ENCODE results near the gene CABP7.

CABP7 gene

DNA sequence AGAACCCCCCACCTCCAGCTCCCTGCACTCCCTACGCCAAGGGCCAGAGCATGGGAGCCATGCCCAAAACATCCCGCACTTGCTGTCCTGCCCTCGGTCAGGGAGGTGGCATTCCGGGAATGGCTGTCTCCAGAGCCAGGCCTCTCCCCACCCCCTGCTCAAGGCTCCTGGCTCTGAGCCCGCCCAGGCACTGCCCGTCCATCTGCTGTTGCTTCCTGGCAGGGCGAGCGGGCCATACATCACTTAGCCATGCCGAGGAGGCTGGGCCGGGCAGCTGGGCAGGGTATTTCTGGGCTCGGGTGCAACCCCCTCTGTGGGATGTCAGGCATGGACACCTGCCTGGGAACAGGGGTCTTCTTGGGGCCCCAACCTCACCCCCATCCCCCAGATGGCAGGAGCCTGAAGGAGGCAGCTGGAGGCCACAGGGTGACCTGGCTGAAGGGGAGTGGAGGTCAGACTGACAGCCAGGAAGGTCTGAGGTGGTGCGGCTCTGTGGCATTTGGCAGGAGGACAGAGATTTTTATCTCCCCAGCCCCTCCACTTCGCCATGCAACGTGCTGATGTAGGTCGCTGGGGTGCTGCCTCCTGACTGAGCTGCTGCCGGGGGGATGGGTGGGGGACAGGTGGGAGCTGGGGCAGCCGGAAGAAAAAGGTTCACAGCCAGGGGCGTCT is 8.7 kb upstream of the CABP7 start:
- no peaks in the 10 kb centered on the region for H3K4me1 ChIP-seq (ENCODE audit: control insufficient read depth, insufficient read depth, low read length, poor library complexity, severe bottlenecking)
- no peak for DNase-seq
- no peaks in the 10 kb centered on the region for H3K9me3 ChIP-seq (ENCODE audit: control insufficient read depth, low read length)
- H3K4me3 ChIP-seq (ENCODE audit: insufficient read depth, low read depth, low read length, poor library complexity, severe bottlenecking): no peak overlapping the region
- no peak overlapping the region for H3K27ac ChIP-seq (ENCODE audit: insufficient read depth, low read length, poor library complexity, severe bottlenecking)
- H3K27me3 ChIP-seq (replicated peaks; ENCODE audit: control insufficient read depth, insufficient read depth, low read length, poor library complexity, severe bottlenecking): peaks cover 3% of the 10 kb centered on the region
- H3K36me3 ChIP-seq (ENCODE audit: control insufficient read depth, insufficient read depth, low read length): no peaks in the 10 kb centered on the region

DNA sequence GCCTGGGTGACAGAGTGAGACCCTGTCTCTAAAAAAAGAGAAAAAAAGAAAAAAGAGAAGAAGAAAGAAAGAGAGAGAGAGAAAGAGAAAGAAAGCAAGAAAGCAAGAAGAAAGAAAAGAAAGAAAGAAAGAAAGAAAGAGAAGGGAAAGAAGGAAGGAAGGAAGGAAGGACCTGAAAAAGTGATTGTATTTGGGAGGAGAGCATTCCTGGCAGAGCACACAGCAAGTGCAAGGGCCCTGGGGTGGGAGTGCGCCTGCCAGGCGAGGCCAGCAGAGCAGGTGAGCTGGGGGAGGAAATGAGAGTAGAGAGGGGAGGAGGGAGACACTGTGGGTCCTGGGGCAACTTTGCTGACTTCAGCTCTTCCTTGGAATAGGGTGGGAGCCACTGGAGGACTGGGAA is 7.7 kb upstream of the CABP7 start:
- H3K4me3 ChIP-seq (ENCODE audit: insufficient read depth, low read depth, low read length, poor library complexity, severe bottlenecking): no peak overlapping the region
- H3K4me1 ChIP-seq (ENCODE audit: control insufficient read depth, insufficient read depth, low read length, poor library complexity, severe bottlenecking): no peaks in the 10 kb centered on the region
- no peaks in the 10 kb centered on the region for H3K36me3 ChIP-seq (ENCODE audit: control insufficient read depth, insufficient read depth, low read length)
- H3K27me3 ChIP-seq (replicated peaks; ENCODE audit: control insufficient read depth, insufficient read depth, low read length, poor library complexity, severe bottlenecking): peaks cover 3% of the 10 kb centered on the region
- no peaks in the 10 kb centered on the region for H3K9me3 ChIP-seq (ENCODE audit: control insufficient read depth, low read length)
- no peak for DNase-seq
- H3K27ac ChIP-seq (ENCODE audit: insufficient read depth, low read length, poor library complexity, severe bottlenecking): no peak overlapping the region

DNA sequence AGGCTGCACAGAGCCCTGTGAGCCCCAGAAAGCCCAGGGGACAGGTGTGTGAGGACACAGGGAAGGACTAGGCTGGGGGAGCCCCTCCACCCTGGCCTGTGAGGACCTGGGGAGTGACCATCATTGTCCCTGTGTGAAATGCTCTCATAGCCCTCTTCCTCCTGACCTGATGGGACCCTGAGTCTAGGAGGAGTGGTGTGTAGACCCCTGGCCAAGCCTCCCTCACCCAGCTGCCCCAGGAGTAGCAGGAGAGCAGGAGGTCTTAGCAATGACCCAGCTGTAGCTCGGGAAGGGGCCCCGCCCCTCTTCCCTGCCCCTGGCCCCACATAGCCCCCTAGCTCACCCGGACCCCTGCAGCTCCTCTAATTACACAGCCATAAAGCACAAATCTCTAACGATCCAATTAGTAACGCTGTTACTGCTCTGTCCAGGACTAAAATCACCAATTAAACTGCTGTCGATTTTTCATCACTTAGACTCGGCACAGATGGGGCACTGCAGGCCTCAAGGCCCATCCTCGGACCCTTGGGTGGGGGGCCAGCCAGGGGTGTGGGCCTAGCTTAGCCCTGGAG is 6.6 kb upstream of the CABP7 start:
- Histone ChIP-seq H3K36me3 (ENCODE audit: control insufficient read depth, insufficient read depth, low read length) (no peaks in the 10 kb centered on the region), H3K27me3 (replicated peaks; ENCODE audit: control insufficient read depth, insufficient read depth, low read length, poor library complexity, severe bottlenecking) (peaks cover 3% of the 10 kb centered on the region), H3K4me1 (ENCODE audit: control insufficient read depth, insufficient read depth, low read length, poor library complexity, severe bottlenecking) (no peaks in the 10 kb centered on the region), H3K27ac (ENCODE audit: insufficient read depth, low read length, poor library complexity, severe bottlenecking) (no peak overlapping the region), H3K9me3 (ENCODE audit: control insufficient read depth, low read length) (no peaks in the 10 kb centered on the region), H3K4me3 (ENCODE audit: insufficient read depth, low read depth, low read length, poor library complexity, severe bottlenecking) (no peak overlapping the region)
- DNase-seq: no peak

DNA sequence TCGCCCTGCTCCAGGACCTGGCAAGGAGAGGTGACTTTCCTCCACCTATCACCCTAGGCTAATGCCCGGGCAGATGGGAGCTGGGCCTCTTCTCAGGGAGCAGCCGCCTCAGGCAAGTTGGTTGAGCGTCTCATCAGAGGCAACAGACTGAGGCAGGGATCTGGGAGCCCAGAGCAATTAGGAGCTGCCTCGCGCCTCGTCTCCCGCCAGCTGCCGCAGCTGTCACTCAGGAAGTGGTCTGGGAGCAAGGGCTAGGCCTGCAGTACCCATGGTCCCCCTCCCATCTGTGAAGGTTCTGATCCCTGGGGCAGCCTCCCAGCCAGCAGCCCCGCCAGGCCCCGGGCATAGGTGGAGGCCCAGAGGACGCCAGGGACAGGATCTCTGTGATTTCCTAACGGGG is 4.6 kb upstream of the CABP7 start:
- Histone ChIP-seq H3K4me3 (ENCODE audit: insufficient read depth, low read depth, low read length, poor library complexity, severe bottlenecking) (no peak overlapping the region), H3K36me3 (ENCODE audit: control insufficient read depth, insufficient read depth, low read length) (no peaks in the 10 kb centered on the region), H3K27me3 (replicated peaks; ENCODE audit: control insufficient read depth, insufficient read depth, low read length, poor library complexity, severe bottlenecking) (peaks cover 10% of the 10 kb centered on the region), H3K9me3 (ENCODE audit: control insufficient read depth, low read length) (no peaks in the 10 kb centered on the region), H3K27ac (ENCODE audit: insufficient read depth, low read length, poor library complexity, severe bottlenecking) (no peak overlapping the region), H3K4me1 (ENCODE audit: control insufficient read depth, insufficient read depth, low read length, poor library complexity, severe bottlenecking) (peaks cover 6% of the 10 kb centered on the region)
- no peak for DNase-seq

DNA sequence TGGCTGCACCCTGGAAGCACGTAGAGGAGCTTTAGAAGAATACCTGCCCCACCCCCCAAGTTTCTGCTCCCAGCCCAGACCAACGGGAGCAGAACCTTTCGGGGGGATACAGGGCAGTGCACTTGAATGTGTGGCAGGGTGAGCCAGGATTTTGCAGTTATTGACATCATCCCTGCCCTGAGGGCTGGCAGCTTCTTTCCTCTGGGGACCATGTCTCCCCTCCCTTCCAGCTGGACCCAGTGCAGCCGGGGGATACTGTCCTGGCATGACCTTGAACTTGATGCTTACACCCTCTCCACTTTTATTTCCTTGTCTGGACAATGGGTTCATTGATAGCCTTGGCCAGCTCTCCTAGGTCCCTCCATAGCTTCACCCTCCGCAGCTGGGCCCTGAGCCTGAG is 4.1 kb upstream of the CABP7 start:
- Histone ChIP-seq H3K4me1 (ENCODE audit: control insufficient read depth, insufficient read depth, low read length, poor library complexity, severe bottlenecking) (peaks cover 6% of the 10 kb centered on the region), H3K4me3 (ENCODE audit: insufficient read depth, low read depth, low read length, poor library complexity, severe bottlenecking) (no peak overlapping the region), H3K36me3 (ENCODE audit: control insufficient read depth, insufficient read depth, low read length) (no peaks in the 10 kb centered on the region), H3K27me3 (replicated peaks; ENCODE audit: control insufficient read depth, insufficient read depth, low read length, poor library complexity, severe bottlenecking) (peaks cover 10% of the 10 kb centered on the region), H3K9me3 (ENCODE audit: control insufficient read depth, low read length) (no peaks in the 10 kb centered on the region), H3K27ac (ENCODE audit: insufficient read depth, low read length, poor library complexity, severe bottlenecking) (no peak overlapping the region)
- DNase-seq: no peak

DNA sequence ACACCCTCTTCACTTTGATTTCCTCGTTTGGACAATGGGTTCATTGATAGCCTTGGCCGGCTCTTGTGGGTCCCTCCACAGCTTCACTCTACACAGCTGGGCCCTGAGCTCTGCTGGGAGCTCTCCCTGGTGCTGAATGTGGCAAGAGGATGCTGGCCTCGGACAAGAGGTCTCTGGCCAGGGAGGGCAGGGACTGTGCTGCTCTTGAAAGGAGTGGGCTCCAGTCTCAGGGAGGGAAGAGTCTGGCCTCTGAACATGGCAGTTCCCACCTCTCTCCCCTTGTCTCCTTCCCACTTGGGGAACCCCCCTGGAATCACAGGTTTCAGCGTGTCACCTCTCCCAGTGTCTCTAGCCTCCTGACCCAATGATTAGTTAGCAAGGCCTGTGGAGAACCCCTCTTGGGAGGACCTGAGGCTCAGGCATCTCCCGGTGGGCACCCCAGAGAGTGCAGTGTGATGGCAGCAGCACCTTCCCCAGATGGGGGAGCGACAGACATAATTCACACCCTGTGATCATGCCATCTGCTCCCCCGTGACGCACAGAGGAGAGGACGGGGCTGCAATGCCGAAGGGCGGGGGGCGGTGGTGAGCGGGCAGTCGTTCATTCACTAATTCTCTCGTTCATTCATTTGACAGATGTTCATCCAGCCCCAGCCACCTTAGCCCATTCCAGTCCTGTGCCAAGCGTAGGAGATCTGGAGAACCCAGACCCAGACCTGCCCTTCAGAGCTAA is 2.8 kb upstream of the CABP7 start:
- H3K9me3 ChIP-seq (ENCODE audit: control insufficient read depth, low read length): no peaks in the 10 kb centered on the region
- no peak for DNase-seq
- peaks cover 17% of the 10 kb centered on the region for H3K27me3 ChIP-seq (replicated peaks; ENCODE audit: control insufficient read depth, insufficient read depth, low read length, poor library complexity, severe bottlenecking)
- peaks cover 6% of the 10 kb centered on the region for H3K4me1 ChIP-seq (ENCODE audit: control insufficient read depth, insufficient read depth, low read length, poor library complexity, severe bottlenecking)
- H3K36me3 ChIP-seq (ENCODE audit: control insufficient read depth, insufficient read depth, low read length): no peaks in the 10 kb centered on the region
- H3K4me3 ChIP-seq (ENCODE audit: insufficient read depth, low read depth, low read length, poor library complexity, severe bottlenecking): no peak overlapping the region
- H3K27ac ChIP-seq (ENCODE audit: insufficient read depth, low read length, poor library complexity, severe bottlenecking): no peak overlapping the region

DNA sequence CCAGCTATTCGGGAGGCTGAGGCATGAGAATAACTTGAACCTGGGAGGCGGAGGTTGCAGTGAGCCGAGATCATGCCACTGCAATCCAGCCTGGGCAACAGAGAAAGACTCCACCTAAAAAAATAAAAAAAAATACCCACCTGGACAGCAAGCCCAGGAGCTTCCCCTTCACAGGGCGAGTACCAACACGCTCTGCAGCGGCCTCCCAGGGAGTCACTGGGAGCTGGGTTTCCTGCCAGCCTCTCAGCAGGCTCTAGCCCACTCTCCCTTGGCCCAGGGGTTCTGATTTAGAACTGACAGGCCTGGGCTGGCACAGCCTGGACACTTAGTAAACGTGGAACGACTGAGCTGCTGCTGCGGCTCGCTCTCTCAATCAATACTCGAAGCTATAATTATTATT is 2.0 kb upstream of the CABP7 start:
- Histone ChIP-seq H3K4me3 (ENCODE audit: insufficient read depth, low read depth, low read length, poor library complexity, severe bottlenecking) (no peak overlapping the region), H3K4me1 (ENCODE audit: control insufficient read depth, insufficient read depth, low read length, poor library complexity, severe bottlenecking) (peaks cover 6% of the 10 kb centered on the region), H3K27ac (ENCODE audit: insufficient read depth, low read length, poor library complexity, severe bottlenecking) (no peak overlapping the region), H3K9me3 (ENCODE audit: control insufficient read depth, low read length) (no peaks in the 10 kb centered on the region), H3K27me3 (replicated peaks; ENCODE audit: control insufficient read depth, insufficient read depth, low read length, poor library complexity, severe bottlenecking) (peaks cover 17% of the 10 kb centered on the region), H3K36me3 (ENCODE audit: control insufficient read depth, insufficient read depth, low read length) (no peaks in the 10 kb centered on the region)
- DNase-seq: no peak

DNA sequence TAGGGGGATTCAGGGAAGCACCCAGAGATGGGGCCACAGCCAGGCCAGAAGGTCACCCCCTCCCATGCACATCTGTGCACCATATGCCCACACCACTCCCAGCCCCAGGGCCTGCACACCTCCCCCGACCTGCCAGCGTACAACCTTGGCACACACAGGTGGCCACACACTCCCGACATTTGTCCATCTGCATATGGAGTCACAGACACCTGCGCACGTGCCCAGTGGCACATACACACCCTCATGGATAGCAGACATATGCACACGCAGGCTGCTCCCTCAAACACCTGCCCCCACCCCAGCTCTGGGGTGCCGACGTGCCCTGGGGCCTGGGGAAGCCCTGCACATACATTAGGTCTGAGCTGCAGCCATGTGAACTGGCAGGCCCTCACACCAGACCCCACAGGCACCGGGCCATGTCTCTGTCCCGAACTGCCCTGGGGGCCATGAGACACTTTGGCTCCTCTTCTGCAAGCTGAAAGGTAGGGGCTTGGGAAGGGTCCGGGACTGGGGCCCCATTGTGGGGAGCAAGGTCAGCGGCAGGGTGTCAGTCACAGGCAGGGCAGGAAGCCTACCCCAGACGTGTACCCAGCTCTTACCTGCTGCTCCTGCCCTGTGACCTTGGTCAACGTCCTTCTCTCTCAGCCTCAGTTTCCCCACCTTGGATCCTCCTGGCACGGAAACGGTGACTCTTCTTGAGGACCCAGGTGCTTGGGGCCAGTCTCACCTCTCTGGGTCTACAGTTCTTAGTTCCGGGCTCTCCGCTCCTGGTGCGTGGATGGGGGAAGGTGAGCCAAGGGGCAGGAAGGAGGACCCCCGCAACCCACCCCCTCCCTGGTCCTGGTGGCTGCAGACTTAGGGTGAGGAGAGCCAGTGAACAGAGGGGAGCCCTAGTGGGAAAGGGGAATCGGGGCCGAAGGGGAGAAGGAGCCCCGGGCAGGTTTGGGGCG is 579 bp upstream of the CABP7 start:
- Histone ChIP-seq H3K4me3 (ENCODE audit: insufficient read depth, low read depth, low read length, poor library complexity, severe bottlenecking) (no peak overlapping the region), H3K4me1 (ENCODE audit: control insufficient read depth, insufficient read depth, low read length, poor library complexity, severe bottlenecking) (peaks cover 6% of the 10 kb centered on the region), H3K9me3 (ENCODE audit: control insufficient read depth, low read length) (no peaks in the 10 kb centered on the region), H3K36me3 (ENCODE audit: control insufficient read depth, insufficient read depth, low read length) (no peaks in the 10 kb centered on the region), H3K27ac (ENCODE audit: insufficient read depth, low read length, poor library complexity, severe bottlenecking) (no peak overlapping the region), H3K27me3 (replicated peaks; ENCODE audit: control insufficient read depth, insufficient read depth, low read length, poor library complexity, severe bottlenecking) (peaks cover 17% of the 10 kb centered on the region)
- no peak for DNase-seq

DNA sequence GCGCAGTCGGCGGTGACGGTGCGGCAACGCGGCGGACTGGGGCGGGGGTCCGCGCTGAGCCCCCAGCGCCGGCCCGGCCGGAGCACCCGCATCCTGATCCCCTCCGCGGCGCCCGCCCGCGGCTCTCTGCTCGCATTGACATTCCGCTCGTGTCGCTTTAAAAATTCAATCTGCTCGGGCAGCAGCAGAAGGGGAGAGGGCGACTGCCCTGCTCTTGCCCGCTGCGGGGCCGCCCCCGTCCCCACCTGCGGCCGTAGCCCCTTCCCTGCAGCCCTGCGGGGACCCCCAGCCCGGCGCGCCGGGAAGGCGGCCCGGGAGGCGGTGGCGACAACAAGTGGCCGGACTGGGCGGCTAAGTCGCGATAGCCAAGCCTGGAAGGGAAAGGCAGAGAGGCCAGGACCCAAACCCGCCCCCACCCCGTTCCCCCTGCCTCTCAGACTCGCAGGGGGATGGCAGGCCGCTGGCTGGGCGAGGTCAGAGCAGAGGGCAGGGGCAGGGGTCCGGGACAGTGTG is 1.1 kb downstream of the CABP7 start:
- Histone ChIP-seq H3K4me1 (ENCODE audit: control insufficient read depth, insufficient read depth, low read length, poor library complexity, severe bottlenecking) (peaks cover 6% of the 10 kb centered on the region), H3K27ac (ENCODE audit: insufficient read depth, low read length, poor library complexity, severe bottlenecking) (no peak overlapping the region), H3K9me3 (ENCODE audit: control insufficient read depth, low read length) (no peaks in the 10 kb centered on the region), H3K36me3 (ENCODE audit: control insufficient read depth, insufficient read depth, low read length) (no peaks in the 10 kb centered on the region), H3K4me3 (ENCODE audit: insufficient read depth, low read depth, low read length, poor library complexity, severe bottlenecking) (no peak overlapping the region), H3K27me3 (replicated peaks; ENCODE audit: control insufficient read depth, insufficient read depth, low read length, poor library complexity, severe bottlenecking) (peaks cover 15% of the 10 kb centered on the region)
- DNase-seq: no peak

Data from effector memory CD4-positive, alpha-beta T cell (primary cell).